ENCODE data around the gene ZRANB1.

The ZRANB1 gene

GRCh38 chr10:125027871-125028869, 86.2 kb downstream of the ZRANB1 start:
- Histone ChIP-seq H3K4me3 (ENCODE audit: extremely low read depth, insufficient read depth, low read length, poor library complexity, severe bottlenecking) (no peak overlapping the region), H3K36me3 (ENCODE audit: control insufficient read depth, insufficient read depth, low read length) (peaks cover 79% of the 10 kb centered on the region), H3K27ac (ENCODE audit: low read depth, low read length, severe bottlenecking) (peak overlapping the region; percentile 18), H3K4me1 (ENCODE audit: control insufficient read depth, insufficient read depth, low read length, poor library complexity, severe bottlenecking) (peaks cover 35% of the 10 kb centered on the region), H3K9me3 (ENCODE audit: control insufficient read depth, low read length) (no peaks in the 10 kb centered on the region)
- WGBS, 2 experiments (ENCODE audit: insufficient coverage in 2 of 2) = 87 to 90% methylated on average over 13 to 17 of the region's 17 CpGs

- Histone ChIP-seq H3K36me3 (ENCODE audit: control insufficient read depth, insufficient read depth, low read length) (peaks cover 76% of the 10 kb centered on the region), H3K27ac (ENCODE audit: low read depth, low read length, severe bottlenecking) (peak overlapping the region; percentile 41), H3K9me3 (ENCODE audit: control insufficient read depth, low read length) (no peaks in the 10 kb centered on the region), H3K4me3 (ENCODE audit: extremely low read depth, insufficient read depth, low read length, poor library complexity, severe bottlenecking) (no peak overlapping the region), H3K4me1 (ENCODE audit: control insufficient read depth, insufficient read depth, low read length, poor library complexity, severe bottlenecking) (peaks cover 46% of the 10 kb centered on the region)
- WGBS, 2 experiments (ENCODE audit: insufficient coverage in 2 of 2) = 99 to 100% methylated on average over 5 to 7 of the region's 7 CpGs
Observed at GRCh38 chr10:125029584-125030242, 87.8 kb downstream of the ZRANB1 start.

- 88 to 93% methylated on average over 10 of the region's 10 CpGs for WGBS, 2 experiments (ENCODE audit: insufficient coverage in 2 of 2)
- H3K36me3 ChIP-seq (ENCODE audit: control insufficient read depth, insufficient read depth, low read length) = peaks cover 66% of the 10 kb centered on the region
- no peaks in the 10 kb centered on the region for H3K9me3 ChIP-seq (ENCODE audit: control insufficient read depth, low read length)
- H3K4me3 ChIP-seq (ENCODE audit: extremely low read depth, insufficient read depth, low read length, poor library complexity, severe bottlenecking) = no peak overlapping the region
- no peak overlapping the region for H3K27ac ChIP-seq (ENCODE audit: low read depth, low read length, severe bottlenecking)
- H3K4me1 ChIP-seq (ENCODE audit: control insufficient read depth, insufficient read depth, low read length, poor library complexity, severe bottlenecking) = peaks cover 53% of the 10 kb centered on the region
Observed at GRCh38 chr10:125030567-125031197, 88.8 kb downstream of the ZRANB1 start.

GRCh38 chr10:125032474-125033020, 90.6 kb downstream of the ZRANB1 start:
- Histone ChIP-seq H3K27ac (ENCODE audit: low read depth, low read length, severe bottlenecking) (no peak overlapping the region), H3K36me3 (ENCODE audit: control insufficient read depth, insufficient read depth, low read length) (peaks cover 64% of the 10 kb centered on the region), H3K4me1 (ENCODE audit: control insufficient read depth, insufficient read depth, low read length, poor library complexity, severe bottlenecking) (peaks cover 70% of the 10 kb centered on the region), H3K9me3 (ENCODE audit: control insufficient read depth, low read length) (no peaks in the 10 kb centered on the region), H3K4me3 (ENCODE audit: extremely low read depth, insufficient read depth, low read length, poor library complexity, severe bottlenecking) (no peak overlapping the region)
- 92 to 93% methylated on average over 12 to 13 of the region's 15 CpGs for WGBS, 2 experiments (ENCODE audit: insufficient coverage in 2 of 2)

DNA sequence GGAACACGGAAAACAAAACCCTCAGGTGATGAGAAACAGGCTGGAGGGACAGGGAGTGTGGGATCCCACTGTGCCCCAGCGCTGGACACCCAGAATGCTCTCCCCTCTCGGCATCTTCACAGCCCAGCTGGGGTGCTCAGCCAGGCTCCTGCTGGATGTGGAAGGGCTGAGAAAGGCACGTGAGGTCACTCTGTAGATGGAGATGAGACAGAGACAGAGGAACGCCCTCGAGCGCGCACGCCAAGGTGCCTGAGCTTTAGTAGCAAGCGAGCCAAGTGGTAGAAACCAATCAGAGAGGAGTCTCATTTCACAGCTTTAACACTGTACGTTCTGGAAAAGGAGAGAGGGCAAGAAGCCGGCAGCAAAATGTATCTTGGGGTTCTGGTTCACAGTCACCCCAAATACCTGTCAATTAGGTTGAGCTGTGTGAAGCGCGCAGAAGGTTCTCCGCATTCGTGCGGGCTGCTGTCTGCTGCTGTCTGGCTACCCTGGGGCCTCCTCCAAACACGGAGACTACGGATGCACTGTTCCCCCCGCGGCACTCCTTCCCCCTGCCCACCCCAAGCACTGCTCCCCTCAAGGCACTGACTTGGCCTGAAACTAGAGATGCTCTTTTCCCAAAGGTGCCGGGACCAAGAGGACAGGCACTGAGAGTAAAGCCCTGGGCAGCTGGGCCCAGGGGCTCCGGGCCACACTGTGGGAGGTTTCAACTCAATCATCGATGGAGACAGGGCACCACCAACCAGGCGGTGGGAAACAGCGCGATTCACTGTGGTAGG, 91.4 kb downstream of the ZRANB1 start:
- Histone ChIP-seq H3K27ac (ENCODE audit: low read depth, low read length, severe bottlenecking) (no peak overlapping the region), H3K36me3 (ENCODE audit: control insufficient read depth, insufficient read depth, low read length) (peaks cover 62% of the 10 kb centered on the region)
- 93 to 94% methylated on average over 24 to 27 of the region's 27 CpGs for WGBS, 2 experiments (ENCODE audit: insufficient coverage in 2 of 2)

DNA sequence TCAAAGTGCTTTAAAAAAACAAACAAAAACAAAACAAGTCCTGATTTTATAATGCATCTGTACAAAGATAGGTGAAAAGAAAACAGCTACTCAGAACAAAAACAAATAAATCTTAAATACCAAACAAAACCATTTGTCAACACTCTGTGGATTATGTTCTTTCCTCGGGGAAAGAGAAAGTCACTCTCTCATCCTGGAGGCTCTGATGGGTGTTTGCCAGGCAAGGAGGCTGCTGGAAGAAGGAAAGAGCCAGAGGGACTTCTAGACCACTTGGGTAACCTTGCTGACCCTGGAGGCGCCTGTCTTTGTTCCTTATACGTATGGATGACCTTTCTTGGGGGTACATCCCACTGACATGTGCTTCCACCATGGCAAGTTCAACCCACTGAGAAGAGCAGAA, 92.8 kb downstream of the ZRANB1 start:
- no peak overlapping the region for H3K4me3 ChIP-seq (ENCODE audit: extremely low read depth, insufficient read depth, low read length, poor library complexity, severe bottlenecking)
- H3K4me1 ChIP-seq (ENCODE audit: control insufficient read depth, insufficient read depth, low read length, poor library complexity, severe bottlenecking) = peaks cover 73% of the 10 kb centered on the region
- WGBS, 2 experiments (ENCODE audit: insufficient coverage in 2 of 2) = 82 to 94% methylated on average over 2 to 3 of the region's 3 CpGs
- H3K27ac ChIP-seq (ENCODE audit: low read depth, low read length, severe bottlenecking) = peak overlapping the region; percentile 78
- no peaks in the 10 kb centered on the region for H3K9me3 ChIP-seq (ENCODE audit: control insufficient read depth, low read length)
- peaks cover 62% of the 10 kb centered on the region for H3K36me3 ChIP-seq (ENCODE audit: control insufficient read depth, insufficient read depth, low read length)

More for the DNA sequence above, 91.4 kb downstream of the ZRANB1 start:
- Histone ChIP-seq H3K4me1 (ENCODE audit: control insufficient read depth, insufficient read depth, low read length, poor library complexity, severe bottlenecking) (peaks cover 74% of the 10 kb centered on the region), H3K4me3 (ENCODE audit: extremely low read depth, insufficient read depth, low read length, poor library complexity, severe bottlenecking) (no peak overlapping the region), H3K9me3 (ENCODE audit: control insufficient read depth, low read length) (no peaks in the 10 kb centered on the region)

GRCh38 chr10:125035136-125035535, 93.2 kb downstream of the ZRANB1 start:
- Histone ChIP-seq H3K36me3 (ENCODE audit: control insufficient read depth, insufficient read depth, low read length) (peaks cover 61% of the 10 kb centered on the region), H3K4me1 (ENCODE audit: control insufficient read depth, insufficient read depth, low read length, poor library complexity, severe bottlenecking) (peaks cover 69% of the 10 kb centered on the region), H3K9me3 (ENCODE audit: control insufficient read depth, low read length) (no peaks in the 10 kb centered on the region), H3K27ac (ENCODE audit: low read depth, low read length, severe bottlenecking) (peak overlapping the region; percentile 78), H3K4me3 (ENCODE audit: extremely low read depth, insufficient read depth, low read length, poor library complexity, severe bottlenecking) (no peak overlapping the region)
- WGBS, 2 experiments (ENCODE audit: insufficient coverage in 2 of 2) = 88 to 91% methylated on average over 6 to 10 of the region's 11 CpGs

DNA sequence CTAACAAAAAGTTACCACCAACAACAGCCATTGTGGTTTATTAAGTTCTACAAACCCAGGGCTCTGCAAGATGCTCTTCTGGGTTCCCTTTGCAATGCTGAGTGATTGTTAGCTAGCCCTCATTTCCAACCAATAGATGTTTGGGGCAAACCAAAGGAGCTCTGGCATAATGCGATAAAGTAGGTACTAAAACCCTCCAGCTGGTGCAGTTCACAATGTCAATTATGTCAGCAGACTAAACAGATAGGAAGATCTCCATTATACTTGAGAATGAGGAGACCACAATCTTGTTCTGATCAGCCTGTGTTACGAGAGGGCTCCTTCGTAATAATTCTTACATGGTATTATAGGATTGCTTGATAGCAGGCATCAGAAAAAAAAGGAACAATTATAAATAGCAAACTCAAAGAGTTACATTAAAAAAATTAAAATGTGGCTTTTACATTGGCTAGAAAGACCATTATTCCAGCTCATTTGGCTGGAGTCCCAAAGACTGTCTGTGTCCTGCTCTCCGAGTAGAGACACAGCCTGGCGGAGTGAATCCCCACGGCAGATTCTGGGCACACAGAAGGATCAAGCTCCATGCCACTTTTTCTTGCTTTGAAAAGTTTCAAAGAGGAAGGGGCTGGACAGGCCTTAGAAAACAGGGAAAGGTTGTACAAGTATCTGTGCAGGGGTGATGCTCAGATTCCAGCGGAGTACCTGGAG, 93.8 kb downstream of the ZRANB1 start:
- Histone ChIP-seq H3K36me3 (ENCODE audit: control insufficient read depth, insufficient read depth, low read length) (peaks cover 55% of the 10 kb centered on the region), H3K4me1 (ENCODE audit: control insufficient read depth, insufficient read depth, low read length, poor library complexity, severe bottlenecking) (peaks cover 63% of the 10 kb centered on the region), H3K9me3 (ENCODE audit: control insufficient read depth, low read length) (no peaks in the 10 kb centered on the region), H3K4me3 (ENCODE audit: extremely low read depth, insufficient read depth, low read length, poor library complexity, severe bottlenecking) (no peak overlapping the region), H3K27ac (ENCODE audit: low read depth, low read length, severe bottlenecking) (peak overlapping the region; percentile 78)
- 97 to 98% methylated on average over 4 to 5 of the region's 7 CpGs for WGBS, 2 experiments (ENCODE audit: insufficient coverage in 2 of 2)

GRCh38 chr10:125037145-125037877, 95.4 kb downstream of the ZRANB1 start:
- Histone ChIP-seq H3K36me3 (ENCODE audit: control insufficient read depth, insufficient read depth, low read length) (peaks cover 46% of the 10 kb centered on the region), H3K27ac (ENCODE audit: low read depth, low read length, severe bottlenecking) (peak overlapping the region; percentile 37), H3K4me1 (ENCODE audit: control insufficient read depth, insufficient read depth, low read length, poor library complexity, severe bottlenecking) (peaks cover 59% of the 10 kb centered on the region), H3K9me3 (ENCODE audit: control insufficient read depth, low read length) (no peaks in the 10 kb centered on the region), H3K4me3 (ENCODE audit: extremely low read depth, insufficient read depth, low read length, poor library complexity, severe bottlenecking) (no peak overlapping the region)
- 85 to 100% methylated on average over 4 to 6 of the region's 8 CpGs for WGBS, 2 experiments (ENCODE audit: insufficient coverage in 2 of 2)

Measured in mesodermal cell (in vitro differentiated cells).